Tibial nerve (tissue), 4 donors: Measurements from ENCODE around the gene PSTPIP1. TPM values are rescaled to one million over a fixed set of nuclear protein-coding genes. Genes with fewer than 3 reads are reported as not detected.

ENCODE experiments used
- DNase-seq, 2 donors: peaks; one replicate each; pipeline ENCODE4 v3.0.0-alpha.2; 2019; ENCODE audit warnings: low spot score in 2 of 2
- H3K27ac ChIP-seq, 4 donors: fragments of 200-600 bp; sonication (generic) in 3 of 4; one replicate each; pipeline ENCODE4 v1.5.1; 2017 to 2019; ENCODE audit warnings: mild to moderate bottlenecking in 1 of 4
- H3K27me3 ChIP-seq, 2 donors: fragments of 200-600 bp; sonication (generic) in 1 of 2; one replicate each; pipeline versions ENCODE4 v1.5.1 to v1.6.0; 2017 to 2019
- H3K36me3 ChIP-seq, 3 donors: fragments of 200-600 bp; sonication (generic); one replicate each; pipeline ENCODE4 v1.5.1; 2018 to 2019
- H3K4me1 ChIP-seq, 4 donors: fragments of 200-600 bp; sonication (generic) in 3 of 4; one replicate each; pipeline ENCODE4 v1.5.1; 2017 to 2019
- H3K4me3 ChIP-seq, 4 donors: fragments of 200-600 bp; sonication (generic) in 3 of 4; one replicate each; pipeline ENCODE4 v1.5.1; 2017 to 2019; ENCODE audit warnings: mild to moderate bottlenecking in 1 of 4, moderate library complexity in 1 of 4
- H3K9me3 ChIP-seq, 4 donors: fragments of 200-600 bp; sonication (generic) in 3 of 4; one replicate each; pipeline ENCODE4 v1.5.1; 2017 to 2019
- CTCF ChIP-seq, 5 experiments: fragments of 200-600 bp in 3 of 5; fragments of 450-650 bp in 2 of 5; sonication (generic) in 3 of 5; IDR thresholded peaks; one replicate each; pipeline ENCODE4 v1.5.1; 2016 to 2019; ENCODE audit warnings: antibody characterized with exemption in 5 of 5, mild to moderate bottlenecking in 3 of 5, moderate library complexity in 2 of 5
- EP300 ChIP-seq, 2 donors: sonication (generic); formaldehyde crosslinking; IDR thresholded peaks; one replicate each; pipeline ENCODE4 v1.6.1; 2017; ENCODE audit warnings: antibody characterized with exemption in 2 of 2, mild to moderate bottlenecking in 1 of 2
- POLR2A ChIP-seq, 2 donors: fragments of 450-650 bp; IDR thresholded peaks; one replicate each; pipeline ENCODE4 v1.6.1; 2017; ENCODE audit warnings: antibody characterized with exemption in 2 of 2, mild to moderate bottlenecking in 2 of 2, moderate library complexity in 2 of 2
- WGBS, 2 donors: methylation state at CpG; one replicate each; pipeline ENCODE4 v1.1.5; 2018; 5-methylcytosine and 5-hydroxymethylcytosine counted together
- total RNA-seq, 4 donors: library from RNA; depleted of rRNA; stranded (reverse); fragments of >200 nt; gene quantifications; one replicate each; pipeline ENCODE4 v1.1.0, GENCODE V29; 2016

Gene PSTPIP1
- total RNA-seq, 4 donors from 2014 or later = 13.6 to 54.6 (median 19.3) TPM

- Histone ChIP-seq H3K4me3 (no peak overlapping the region), H3K4me1 (peaks cover 0 to 14% (median 9%) of the 10 kb centered on the region in 4 donors), H3K9me3 (no peaks in the 10 kb centered on the region), H3K27ac (no peak overlapping the region), H3K27me3 (no peaks in the 10 kb centered on the region), H3K36me3 (no peaks in the 10 kb centered on the region)
- no peak for DNase-seq
- WGBS, 2 donors = 71 to 75% methylated on average over 4 of the region's 4 CpGs
- TF ChIP-seq EP300 (IDR thresholded peaks at IDR 0.05) (no peak), CTCF (IDR thresholded peaks at IDR 0.05) (no peak), POLR2A (IDR thresholded peaks at IDR 0.05) (no peak)
These were observed 17.9 kb downstream of the PSTPIP1 start for GRCh38 chr15:77012868-77013267.

DNA sequence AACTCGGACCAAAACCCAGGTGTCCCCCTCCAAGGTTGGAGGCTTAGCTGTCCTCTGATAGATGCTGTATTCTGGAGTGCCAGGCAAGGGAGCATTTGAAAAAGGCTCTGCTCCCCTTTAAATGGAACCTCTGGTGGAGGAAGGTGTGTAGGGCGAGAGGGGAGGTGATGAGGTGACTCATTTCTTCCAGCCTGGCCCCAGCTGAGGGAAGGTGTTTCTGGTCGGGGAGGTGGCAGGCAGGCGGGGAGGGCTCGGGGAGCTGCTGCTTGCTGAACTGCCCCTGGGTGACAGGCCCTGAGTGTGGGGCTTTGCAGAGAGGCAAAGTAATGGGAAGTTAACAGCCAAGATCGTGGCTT, 18.8 kb downstream of the PSTPIP1 start:
- peaks cover 0 to 14% (median 9%) of the 10 kb centered on the region in 4 donors for H3K4me1 ChIP-seq
- no peaks in the 10 kb centered on the region for H3K36me3 ChIP-seq
- WGBS, 2 donors = 76 to 85% methylated on average over 6 of the region's 6 CpGs
- H3K27ac ChIP-seq = peak overlapping the region in 1 of 4 donors; percentile 53
- H3K9me3 ChIP-seq = no peaks in the 10 kb centered on the region
- TF ChIP-seq CTCF (IDR thresholded peaks at IDR 0.05) (no peak), POLR2A (IDR thresholded peaks at IDR 0.05) (no peak), EP300 (IDR thresholded peaks at IDR 0.05) (no peak)
- no peak for DNase-seq
- no peak overlapping the region for H3K4me3 ChIP-seq
- H3K27me3 ChIP-seq = no peaks in the 10 kb centered on the region

GRCh38 chr15:77014132-77015081, 19.5 kb downstream of the PSTPIP1 start:
- Histone ChIP-seq H3K27me3 (no peaks in the 10 kb centered on the region), H3K4me1 (peaks cover 0 to 14% (median 9%) of the 10 kb centered on the region in 4 donors), H3K9me3 (no peaks in the 10 kb centered on the region), H3K36me3 (no peaks in the 10 kb centered on the region), H3K27ac (peak overlapping the region in 1 of 4 donors; percentile 53), H3K4me3 (no peak overlapping the region)
- no peak for DNase-seq
- TF ChIP-seq POLR2A (IDR thresholded peaks at IDR 0.05) = no peak
- TF ChIP-seq EP300 (IDR thresholded peaks at IDR 0.05) = no peak
- no peak for TF ChIP-seq CTCF (IDR thresholded peaks at IDR 0.05)
- 86% methylated on average over 17 to 23 of the region's 23 CpGs for WGBS, 2 donors

DNA sequence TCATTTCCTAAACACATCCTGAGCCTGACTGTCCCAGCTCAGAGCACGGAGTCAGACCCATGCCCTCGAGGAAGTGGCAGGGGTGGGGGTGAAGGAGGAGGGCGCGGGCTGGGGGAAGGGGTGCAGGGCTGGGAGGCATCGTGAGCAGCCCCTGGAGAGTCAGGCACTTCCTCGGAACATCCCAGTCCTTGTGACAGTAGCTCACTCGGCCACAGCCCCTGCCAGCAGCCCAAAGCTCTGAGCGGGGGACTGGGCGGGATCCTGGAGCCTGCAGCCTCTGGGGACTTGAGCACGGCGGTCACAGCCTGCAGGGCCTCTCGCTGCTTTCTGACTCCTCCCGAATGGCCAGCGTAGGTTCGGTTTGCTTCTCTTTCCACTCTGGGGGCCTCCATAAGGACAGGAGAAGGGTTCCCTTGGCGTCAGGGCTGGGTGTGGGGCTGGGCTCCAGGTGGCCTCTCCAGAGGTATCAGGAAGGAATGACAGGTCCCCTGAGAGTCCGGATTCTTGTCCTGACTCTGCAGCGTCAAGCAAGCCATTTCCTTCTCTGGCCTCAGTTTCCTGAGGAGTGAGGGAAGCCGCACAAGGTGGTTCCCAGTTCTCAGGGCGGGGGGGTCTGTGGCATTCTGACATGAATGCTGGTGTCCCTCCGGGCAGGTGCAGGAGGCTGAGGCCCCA, 20.9 kb downstream of the PSTPIP1 start:
- no peak overlapping the region for H3K27ac ChIP-seq
- 37 to 41% methylated on average over 17 to 20 of the region's 21 CpGs for WGBS, 2 donors
- H3K27me3 ChIP-seq = no peaks in the 10 kb centered on the region
- no peaks in the 10 kb centered on the region for H3K36me3 ChIP-seq
- peaks cover 0 to 14% (median 9%) of the 10 kb centered on the region in 4 donors for H3K4me1 ChIP-seq
- no peak for DNase-seq
- TF ChIP-seq EP300 (IDR thresholded peaks at IDR 0.05) = no peak
- no peak for TF ChIP-seq POLR2A (IDR thresholded peaks at IDR 0.05)
- TF ChIP-seq CTCF (IDR thresholded peaks at IDR 0.05) = no peak
- H3K4me3 ChIP-seq = no peak overlapping the region
- H3K9me3 ChIP-seq = no peaks in the 10 kb centered on the region

- H3K36me3 ChIP-seq = no peaks in the 10 kb centered on the region
- H3K4me3 ChIP-seq = no peak overlapping the region
- H3K9me3 ChIP-seq = no peaks in the 10 kb centered on the region
- TF ChIP-seq POLR2A (IDR thresholded peaks at IDR 0.05) (no peak), EP300 (IDR thresholded peaks at IDR 0.05) (no peak), CTCF (IDR thresholded peaks at IDR 0.05) (no peak)
- H3K27ac ChIP-seq = no peak overlapping the region
- no peak for DNase-seq
- 76 to 89% methylated on average over 3 of the region's 3 CpGs for WGBS, 2 donors
- H3K27me3 ChIP-seq = no peaks in the 10 kb centered on the region
- peaks cover 0 to 14% (median 9%) of the 10 kb centered on the region in 4 donors for H3K4me1 ChIP-seq
These were observed 21.4 kb downstream of the PSTPIP1 start for GRCh38 chr15:77016321-77016695.
